SK-N-SH (cell line): ENCODE results near the gene TMEM205. TPM values are rescaled to one million over a fixed set of nuclear protein-coding genes. Genes with fewer than 3 reads are reported as not detected.

Experiments
- CTCF ChIA-PET: fragments of 300-600, 350-600 bp; formaldehyde crosslinking; extraction: SDS; loops from one replicate; lab custom pipeline; 2021; lab: Yijun Ruan, JAX
- POLR2A ChIA-PET: fragments of 350-600 bp; sonication (Branson Sonifier 250); formaldehyde crosslinking; extraction: SDS; loops from one replicate; lab custom pipeline; 2020; ENCODE audit warnings: antibody characterized with exemption, inconsistent platforms; lab: Yijun Ruan, JAX
- DNase-seq: peaks from one replicate; pipeline ENCODE4 v3.0.0; 2012
- H2AFZ ChIP-seq: fragments of 200-600 bp; sonication (generic); 2 replicates; pipeline ENCODE4 v1.8.1; 2016; ENCODE audit warnings: antibody characterized with exemption, mild to moderate bottlenecking, low read depth
- H3F3A ChIP-seq: fragments of 200-600 bp; sonication (generic); replicated peaks from 2 replicates; pipeline ENCODE3; 2016; ENCODE audit warnings: antibody characterized with exemption, mild to moderate bottlenecking; ENCODE audit not compliant: insufficient read depth
- H3K27ac ChIP-seq, 2 experiments: fragments of 200-500 bp in 1 of 2; fragments of 200-600 bp in 1 of 2; sonication (Bioruptor generic) in 1 of 2; sonication (generic), shearing (Covaris generic) in 1 of 2; 2 replicates each; pipeline versions ENCODE4 v1.5.1 to v1.6.1; 2014 to 2016; ENCODE audit warnings: low read depth in 2 of 2, inconsistent platforms in 1 of 2, low read length in 1 of 2, mild to moderate bottlenecking in 1 of 2, mixed read lengths in 1 of 2
- H3K27me3 ChIP-seq: fragments of 200-600 bp; sonication (generic), shearing (Covaris generic); 2 replicates; pipeline ENCODE4 v1.6.1; 2016; ENCODE audit warnings: mixed run types; ENCODE audit not compliant: insufficient read depth
- H3K36me3 ChIP-seq, 2 experiments: fragments of 200-500 bp in 1 of 2; fragments of 200-600 bp in 1 of 2; sonication (Bioruptor generic) in 1 of 2; sonication (generic) in 1 of 2; replicated peaks in 1 of 2; 2 replicates each; pipeline versions ENCODE3 to v1.5.1; 2014 to 2016; ENCODE audit warnings: low read length in 1 of 2, mild to moderate bottlenecking in 1 of 2; ENCODE audit not compliant: insufficient read depth in 2 of 2, control insufficient read depth in 1 of 2
- H3K4me1 ChIP-seq, 2 experiments: fragments of 200-500 bp in 1 of 2; fragments of 200-600 bp in 1 of 2; sonication (Bioruptor generic) in 1 of 2; sonication (generic), shearing (Covaris generic) in 1 of 2; 2 replicates each; pipeline versions ENCODE4 v1.5.1 to v1.6.1; 2014 to 2016; ENCODE audit warnings: low read depth in 1 of 2, low read length in 1 of 2, mixed run types in 1 of 2; ENCODE audit not compliant: insufficient read depth in 2 of 2, control insufficient read depth in 1 of 2
- H3K4me2 ChIP-seq: fragments of 200-600 bp; sonication (generic), shearing (Covaris generic); 2 replicates; pipeline ENCODE4 v1.6.1; 2017; ENCODE audit warnings: mixed run types
- H3K4me3 ChIP-seq, 2 experiments: fragments of 200-500 bp in 1 of 2; fragments of 200-600 bp in 1 of 2; sonication (Bioruptor generic) in 1 of 2; sonication (generic), shearing (Covaris generic) in 1 of 2; 2 replicates each; pipeline versions ENCODE4 v1.5.1 to v1.8.1; 2014 to 2016; ENCODE audit warnings: low read depth in 2 of 2, inconsistent platforms in 1 of 2, low read length in 1 of 2, mild to moderate bottlenecking in 1 of 2, mixed read lengths in 1 of 2, moderate library complexity in 1 of 2
- H3K79me2 ChIP-seq: fragments of 200-600 bp; sonication (generic); 2 replicates; pipeline ENCODE4 v1.8.1; 2017; ENCODE audit warnings: mild to moderate bottlenecking; ENCODE audit not compliant: insufficient read depth
- H3K9ac ChIP-seq: fragments of 200-600 bp; sonication (generic); 2 replicates; pipeline ENCODE4 v1.6.1; 2017; ENCODE audit warnings: mixed run types
- H3K9me2 ChIP-seq: fragments of 200-600 bp; sonication (generic); 2 replicates; pipeline ENCODE4 v1.6.1; 2017; ENCODE audit warnings: mixed run types
- H3K9me3 ChIP-seq: fragments of 200-600 bp; sonication (generic); 2 replicates; pipeline ENCODE4 v1.6.1; 2017; ENCODE audit warnings: mixed run types, mild to moderate bottlenecking, moderate library complexity
- H4K20me1 ChIP-seq: fragments of 200-600 bp; sonication (generic); 2 replicates; pipeline ENCODE4 v1.6.1; 2017; ENCODE audit warnings: mild to moderate bottlenecking, mixed run types; ENCODE audit not compliant: insufficient read depth
- CHD2 ChIP-seq: fragments of 150-350 bp; IDR thresholded peaks from 2 replicates; pipeline ENCODE4 v1.6.1; 2018; ENCODE audit warnings: low read length; ENCODE audit not compliant: partially characterized antibody
- CTCF ChIP-seq: fragments of 200-600 bp; sonication (generic); IDR thresholded peaks from 2 replicates; pipeline ENCODE4 v1.6.1; 2017; ENCODE audit warnings: antibody characterized with exemption, mild to moderate bottlenecking, moderate library complexity
- EP300 ChIP-seq, 2 experiments: IDR thresholded peaks; 2 replicates each; pipeline versions ENCODE4 v1.4.0 to v1.6.1; 2012; ENCODE audit warnings: borderline replicate concordance in 1 of 2, low read depth in 1 of 2, low read length in 1 of 2
- EZH2phosphoT487 ChIP-seq: fragments of 200-600 bp; sonication (generic); IDR thresholded peaks from 2 replicates; pipeline ENCODE4 v1.6.1; 2017; ENCODE audit warnings: low read depth, mixed run types, mild to moderate bottlenecking, antibody characterized with exemption, moderate library complexity, borderline replicate concordance
- FOSL2 ChIP-seq: IDR thresholded peaks from 2 replicates; pipeline ENCODE4 v1.4.0; 2012; ENCODE audit warnings: low read depth, mild to moderate bottlenecking, moderate library complexity, borderline replicate concordance
- FOXJ3 ChIP-seq: sonication (generic); formaldehyde crosslinking; IDR thresholded peaks from 2 replicates; pipeline ENCODE4 v1.5.1; 2020; ENCODE audit warnings: mild to moderate bottlenecking, missing genetic modification reagents
- FOXM1 ChIP-seq: IDR thresholded peaks from 2 replicates; pipeline ENCODE4 v1.4.0; 2012; ENCODE audit warnings: low read depth, mild to moderate bottlenecking
- GATA2 ChIP-seq: sonication (generic); formaldehyde crosslinking; IDR thresholded peaks from 2 replicates; pipeline ENCODE4 v1.5.0; 2020; ENCODE audit warnings: mild to moderate bottlenecking, missing genetic modification reagents
- MXI1 ChIP-seq: IDR thresholded peaks from 2 replicates; pipeline ENCODE4 v1.6.1; 2012; ENCODE audit warnings: mild to moderate bottlenecking, low read depth, low read length, improper control_type of control experiment
- NFIC ChIP-seq: IDR thresholded peaks from 2 replicates; pipeline ENCODE4 v1.4.0; 2012; ENCODE audit warnings: borderline replicate concordance
- NRF1 ChIP-seq: IDR thresholded peaks from 2 replicates; pipeline ENCODE4 v1.6.1; 2012; ENCODE audit warnings: low read depth, mild to moderate bottlenecking, low read length
- RCOR1 ChIP-seq: fragments of 150-350 bp; IDR thresholded peaks from 2 replicates; pipeline ENCODE4 v1.6.1; 2017; ENCODE audit warnings: antibody characterized with exemption, low read length
- REST ChIP-seq: IDR thresholded peaks from 2 replicates; pipeline ENCODE4 v1.6.1; 2012; ENCODE audit warnings: mild to moderate bottlenecking, low read depth, low read length, moderate library complexity
- SIN3A ChIP-seq: IDR thresholded peaks from 2 replicates; pipeline ENCODE4 v1.6.1; 2012; ENCODE audit warnings: low read depth, mild to moderate bottlenecking, low read length, moderate library complexity, borderline replicate concordance
- WGBS: methylation state at CpG from one replicate; pipeline ENCODE4 v1.1.6; 2017; ENCODE audit warnings: low lambda C conversion rate; 5-methylcytosine and 5-hydroxymethylcytosine counted together
- polyA plus RNA-seq, 3 experiments: library from polyadenylated mRNA; depleted of rRNA; stranded (reverse); fragments of >200 nt; gene quantifications; 2 replicates each; pipeline ENCODE4 v1.2.3, GENCODE V29; 2012
- TF ChIP-seq, protein P1 (sequence below): IDR thresholded peaks from 2 replicates; pipeline ENCODE4 v1.4.0; 2012; ENCODE audit warnings: low read depth, borderline replicate concordance
- TF ChIP-seq, protein P2 (sequence below): IDR thresholded peaks from 2 replicates; pipeline ENCODE4 v1.4.0; 2012; ENCODE audit warnings: low read depth, borderline replicate concordance
- TF ChIP-seq, protein P3 (sequence below): IDR thresholded peaks from 2 replicates; pipeline ENCODE4; 2012

TMEM205 gene
- polyA plus RNA-seq, 1 of the 3 experiments (the other 2 are of a cell fraction), result 219 TPM

GRCh38 chr19:11330127-11330526 lies 15.9 kb downstream of the TMEM205 start:
- Histone ChIP-seq H3K4me2 (no peak overlapping the region), H3K4me3 (no peak overlapping the region), H4K20me1 (no peaks in the 10 kb centered on the region), H3K9me2 (no peaks in the 10 kb centered on the region), H3K9me3 (no peaks in the 10 kb centered on the region), H3K36me3 (peaks cover 6 to 13% of the 10 kb centered on the region in 2 experiments), H3K27me3 (no peaks in the 10 kb centered on the region), H3K79me2 (no peaks in the 10 kb centered on the region), H3F3A (peaks cover 5% of the 10 kb centered on the region), H3K27ac (no peak overlapping the region), H2AFZ (no peak overlapping the region), H3K9ac (no peak overlapping the region), H3K4me1 (no peaks in the 10 kb centered on the region)
- ChIA-PET CTCF (no interaction called here), POLR2A (no interaction called here)
- TF ChIP-seq CTCF, result no peak
- TF ChIP-seq, protein P1, sequence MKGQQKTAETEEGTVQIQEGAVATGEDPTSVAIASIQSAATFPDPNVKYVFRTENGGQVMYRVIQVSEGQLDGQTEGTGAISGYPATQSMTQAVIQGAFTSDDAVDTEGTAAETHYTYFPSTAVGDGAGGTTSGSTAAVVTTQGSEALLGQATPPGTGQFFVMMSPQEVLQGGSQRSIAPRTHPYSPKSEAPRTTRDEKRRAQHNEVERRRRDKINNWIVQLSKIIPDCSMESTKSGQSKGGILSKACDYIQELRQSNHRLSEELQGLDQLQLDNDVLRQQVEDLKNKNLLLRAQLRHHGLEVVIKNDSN, result no peak
- no peak for TF ChIP-seq MXI1
- no peak for TF ChIP-seq GATA2 (CRISPR knock-in tag)
- no peak for TF ChIP-seq FOXM1
- no peak for TF ChIP-seq EZH2phosphoT487
- no peak for TF ChIP-seq RCOR1
- TF ChIP-seq, protein P2, sequence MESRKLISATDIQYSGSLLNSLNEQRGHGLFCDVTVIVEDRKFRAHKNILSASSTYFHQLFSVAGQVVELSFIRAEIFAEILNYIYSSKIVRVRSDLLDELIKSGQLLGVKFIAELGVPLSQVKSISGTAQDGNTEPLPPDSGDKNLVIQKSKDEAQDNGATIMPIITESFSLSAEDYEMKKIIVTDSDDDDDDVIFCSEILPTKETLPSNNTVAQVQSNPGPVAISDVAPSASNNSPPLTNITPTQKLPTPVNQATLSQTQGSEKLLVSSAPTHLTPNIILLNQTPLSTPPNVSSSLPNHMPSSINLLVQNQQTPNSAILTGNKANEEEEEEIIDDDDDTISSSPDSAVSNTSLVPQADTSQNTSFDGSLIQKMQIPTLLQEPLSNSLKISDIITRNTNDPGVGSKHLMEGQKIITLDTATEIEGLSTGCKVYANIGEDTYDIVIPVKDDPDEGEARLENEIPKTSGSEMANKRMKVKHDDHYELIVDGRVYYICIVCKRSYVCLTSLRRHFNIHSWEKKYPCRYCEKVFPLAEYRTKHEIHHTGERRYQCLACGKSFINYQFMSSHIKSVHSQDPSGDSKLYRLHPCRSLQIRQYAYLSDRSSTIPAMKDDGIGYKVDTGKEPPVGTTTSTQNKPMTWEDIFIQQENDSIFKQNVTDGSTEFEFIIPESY, result no peak
- no peak for TF ChIP-seq NFIC
- TF ChIP-seq FOXJ3 (CRISPR knock-in tag), result no peak
- no peak for TF ChIP-seq EP300 (IDR thresholded peaks at IDR 0.05; ENCODE audit: borderline replicate concordance in 1 of 2, low read depth in 1 of 2, low read length in 1 of 2)
- no peak for TF ChIP-seq NRF1
- WGBS, result 95% methylated on average over 4 of the region's 4 CpGs
- DNase-seq, result no peak

- no peak for DNase-seq
- no peak overlapping the region for H2AFZ ChIP-seq
- no peaks in the 10 kb centered on the region for H3K9me3 ChIP-seq
- ChIA-PET CTCF (interaction anchor here (0.8 to 2.2 kb wide), 7 partner anchors 14 to 157 kb away, joined by 3 to 10 read pairs (median 3); partner anchors contain the start of genes RAB3D and TSPAN16), POLR2A (interaction anchor here (0.6 to 2.5 kb wide), 2 partner anchors 13 to 19 kb away, joined by 3 to 17 read pairs; partner anchors contain the start of gene RAB3D)
- H3K4me3 ChIP-seq, result no peak overlapping the region
- WGBS, result 89% methylated on average over 7 of the region's 7 CpGs
- H3K27me3 ChIP-seq, result no peaks in the 10 kb centered on the region
- no peak overlapping the region for H3K4me2 ChIP-seq
- H3K9ac ChIP-seq, result no peak overlapping the region
- H3K79me2 ChIP-seq, result no peaks in the 10 kb centered on the region
- H3K36me3 ChIP-seq, result peaks cover 0 to 5% of the 10 kb centered on the region in 2 experiments
- H3K27ac ChIP-seq, result no peak overlapping the region
- peaks cover 9 to 19% of the 10 kb centered on the region in 2 experiments for H3K4me1 ChIP-seq
- H4K20me1 ChIP-seq, result no peaks in the 10 kb centered on the region
- H3F3A ChIP-seq, result peaks cover 13% of the 10 kb centered on the region
- no peaks in the 10 kb centered on the region for H3K9me2 ChIP-seq
- TF ChIP-seq, protein P3, sequence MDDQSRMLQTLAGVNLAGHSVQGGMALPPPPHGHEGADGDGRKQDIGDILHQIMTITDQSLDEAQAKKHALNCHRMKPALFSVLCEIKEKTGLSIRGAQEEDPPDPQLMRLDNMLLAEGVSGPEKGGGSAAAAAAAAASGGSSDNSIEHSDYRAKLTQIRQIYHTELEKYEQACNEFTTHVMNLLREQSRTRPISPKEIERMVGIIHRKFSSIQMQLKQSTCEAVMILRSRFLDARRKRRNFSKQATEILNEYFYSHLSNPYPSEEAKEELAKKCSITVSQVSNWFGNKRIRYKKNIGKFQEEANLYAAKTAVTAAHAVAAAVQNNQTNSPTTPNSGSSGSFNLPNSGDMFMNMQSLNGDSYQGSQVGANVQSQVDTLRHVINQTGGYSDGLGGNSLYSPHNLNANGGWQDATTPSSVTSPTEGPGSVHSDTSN, result no peak
- TF ChIP-seq CHD2, result no peak
- TF ChIP-seq FOSL2, result no peak
- no peak for TF ChIP-seq REST
- TF ChIP-seq SIN3A, result no peak
Observed at GRCh38 chr19:11325544-11325943, 20.5 kb downstream of the TMEM205 start.
